GM19193 (cell line): ENCODE measurements around the gene FXYD6.

Source experiments
- POLR2A ChIP-seq: IDR thresholded peaks from 4 replicates; pipeline ENCODE4 v1.6.1; 2011; ENCODE audit not compliant: insufficient read depth, insufficient read length; ENCODE audit errors: extremely low read depth

The FXYD6 gene

DNA sequence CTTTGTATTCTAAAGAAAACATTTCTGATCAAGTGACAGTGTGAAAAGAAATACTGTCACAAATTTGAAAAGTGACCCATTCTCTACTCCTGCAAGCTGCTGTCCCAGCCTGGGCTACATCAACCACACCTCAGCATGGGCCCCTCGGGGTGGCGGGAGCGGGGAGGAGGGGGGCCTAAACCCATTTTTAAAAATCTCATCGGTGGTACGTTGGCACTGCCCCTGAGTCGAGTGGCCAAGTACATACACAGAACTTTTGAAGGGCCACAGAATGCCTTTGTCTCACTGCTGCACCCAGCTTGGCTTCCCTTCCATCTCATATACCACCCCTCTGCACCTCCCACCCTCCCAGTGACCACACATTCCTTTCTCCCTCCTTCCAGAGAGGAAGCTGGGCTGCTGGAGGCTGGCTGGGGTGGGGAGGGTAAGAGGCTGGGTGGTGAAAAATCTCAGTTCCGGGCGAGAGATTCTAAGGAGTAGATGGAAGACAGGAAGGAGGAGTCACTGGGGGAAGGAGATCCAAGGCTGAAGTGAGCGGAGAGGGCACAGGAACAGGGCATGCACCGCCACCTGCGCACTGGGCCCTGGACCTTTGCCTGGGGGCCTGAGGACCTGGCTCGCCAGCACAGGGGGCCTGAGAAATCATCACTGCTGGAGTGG lies 21.1 kb downstream of the FXYD6 start:
- TF ChIP-seq POLR2A, result no peak

DNA sequence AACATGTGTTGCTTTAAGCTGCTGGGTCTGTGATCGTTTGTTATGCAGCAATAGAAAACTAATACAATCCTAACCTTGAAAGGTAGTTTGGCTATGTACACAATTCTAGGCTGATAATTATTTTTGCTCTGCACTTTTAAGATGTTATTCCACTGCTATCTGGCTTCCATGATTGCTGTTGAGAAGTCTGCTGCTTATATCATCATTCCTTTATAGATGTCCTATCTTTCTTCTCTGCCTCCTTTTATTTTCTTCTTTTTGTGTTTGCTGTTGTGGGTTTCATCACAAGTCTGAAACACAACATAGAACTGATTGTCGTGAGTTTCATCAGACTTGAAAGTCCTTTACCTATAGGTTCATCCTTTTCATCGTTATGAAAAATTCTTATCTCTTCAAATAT lies 24.1 kb downstream of the FXYD6 start:
- no peak for TF ChIP-seq POLR2A

DNA sequence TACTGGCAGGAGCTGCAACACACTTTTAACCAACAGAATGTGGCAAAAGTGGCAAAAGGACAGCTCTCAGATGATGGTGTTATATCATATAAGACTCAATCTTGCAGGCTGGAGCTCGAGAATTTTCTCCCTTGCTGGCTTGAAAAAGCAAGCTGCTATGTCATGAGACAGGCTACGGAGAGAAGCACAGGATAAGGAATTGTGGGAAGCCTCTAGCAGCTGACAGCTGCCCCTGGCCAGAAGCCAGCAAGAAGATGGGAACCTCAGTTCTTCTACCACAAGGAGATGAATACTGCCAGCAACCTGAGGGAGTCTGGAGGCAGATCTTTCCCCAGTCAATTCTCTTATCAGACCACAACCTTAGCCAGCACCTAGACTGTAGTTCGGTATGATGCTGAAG lies 24.6 kb downstream of the FXYD6 start:
- no peak for TF ChIP-seq POLR2A

DNA sequence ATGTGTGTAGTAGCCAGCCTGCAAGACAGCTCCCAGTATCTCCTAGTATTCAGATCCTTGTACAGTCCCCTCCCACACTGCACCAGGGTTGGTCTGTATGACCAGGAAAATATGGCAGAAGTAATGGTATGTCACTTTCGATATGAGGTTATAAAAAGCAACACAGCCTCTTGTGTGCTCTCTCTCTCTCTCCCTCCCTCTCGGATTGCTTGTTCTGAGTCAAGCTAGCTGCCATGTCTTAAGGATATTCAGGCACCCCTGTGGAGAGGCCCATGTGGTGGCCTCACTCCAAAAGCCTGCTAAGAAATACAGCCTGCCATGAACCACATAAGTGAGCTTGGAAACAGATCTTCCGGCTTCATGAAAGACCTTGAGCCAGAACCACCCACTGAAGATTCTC lies 25.4 kb downstream of the FXYD6 start:
- no peak for TF ChIP-seq POLR2A

DNA sequence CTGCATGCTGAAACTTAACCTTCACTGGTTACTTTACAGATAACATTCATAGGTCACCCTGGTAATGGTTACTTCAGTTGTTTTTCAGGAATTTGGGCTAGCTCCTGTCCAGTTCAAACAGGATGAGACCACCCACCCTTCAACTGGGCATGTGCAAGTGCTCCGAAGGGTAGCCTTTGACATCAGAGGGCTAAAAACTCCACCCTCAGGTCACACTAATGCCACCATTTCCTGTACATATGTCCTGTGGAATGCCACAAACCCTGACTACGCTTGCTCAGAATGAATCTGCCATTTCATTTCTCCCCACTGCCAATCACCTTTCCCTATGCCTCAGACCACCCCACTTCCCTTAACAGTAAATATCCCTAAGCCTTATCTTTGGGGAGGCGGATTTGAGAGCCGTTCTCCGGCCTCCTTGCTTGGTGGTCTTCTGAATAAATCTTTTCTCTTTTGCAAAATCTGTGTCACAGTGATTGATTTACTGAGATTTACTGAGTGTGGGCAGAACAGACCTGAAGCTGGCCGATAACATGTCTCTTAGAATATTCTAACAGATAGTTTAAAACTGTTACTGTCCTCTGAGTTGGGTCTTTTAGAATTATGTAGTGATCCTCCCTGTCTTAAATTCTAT lies 26.6 kb downstream of the FXYD6 start:
- TF ChIP-seq POLR2A, result no peak

DNA sequence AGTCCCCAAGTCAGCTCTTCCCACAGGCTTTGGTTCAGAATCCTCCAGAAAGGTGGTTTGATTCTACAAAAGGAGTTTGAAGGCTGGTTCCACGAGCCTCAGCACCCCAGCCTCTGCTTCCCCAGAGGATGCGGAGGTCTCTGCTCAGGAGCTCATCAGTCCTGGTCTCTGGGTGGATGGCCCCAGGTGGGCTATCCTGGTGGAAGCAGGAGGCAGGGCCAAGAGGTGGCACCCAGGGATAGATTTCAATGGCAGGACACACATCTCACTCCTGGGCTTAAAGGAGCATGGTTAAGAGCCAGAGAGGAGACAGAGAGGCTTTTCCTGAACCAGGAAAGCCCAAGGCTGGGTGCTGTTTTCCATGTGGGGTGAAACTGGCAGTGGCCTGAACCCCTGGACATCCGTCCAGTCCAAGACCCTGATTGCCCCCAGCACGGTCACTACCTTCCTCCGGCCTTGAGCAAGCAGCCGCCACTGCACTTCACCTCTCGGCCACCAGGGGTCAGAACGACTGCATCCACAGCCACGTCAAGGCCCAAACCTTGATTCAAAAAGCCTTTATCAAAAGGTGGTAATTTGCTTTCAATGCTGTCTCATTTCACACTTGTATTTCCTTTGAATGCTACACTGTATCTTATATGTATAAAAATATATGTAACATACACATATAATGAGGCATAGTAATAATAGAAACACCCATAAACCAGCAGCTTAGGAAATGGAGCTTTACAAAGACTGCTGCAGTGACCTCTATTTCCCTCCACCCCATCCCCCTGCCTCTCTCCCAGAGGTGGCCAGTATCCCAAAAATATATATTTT lies 32.6 kb downstream of the FXYD6 start:
- no peak for TF ChIP-seq POLR2A

- no peak for TF ChIP-seq POLR2A
Observed at GRCh38 chr11:117842131-117842941, 34.1 kb downstream of the FXYD6 start.

- TF ChIP-seq POLR2A, result no peak
Observed at GRCh38 chr11:117841551-117842031, 34.9 kb downstream of the FXYD6 start.

GRCh38 chr11:117840881-117841550 lies 35.4 kb downstream of the FXYD6 start:
- TF ChIP-seq POLR2A, result no peak

GRCh38 chr11:117839936-117840813 lies 36.3 kb downstream of the FXYD6 start:
- TF ChIP-seq POLR2A, result no peak

DNA sequence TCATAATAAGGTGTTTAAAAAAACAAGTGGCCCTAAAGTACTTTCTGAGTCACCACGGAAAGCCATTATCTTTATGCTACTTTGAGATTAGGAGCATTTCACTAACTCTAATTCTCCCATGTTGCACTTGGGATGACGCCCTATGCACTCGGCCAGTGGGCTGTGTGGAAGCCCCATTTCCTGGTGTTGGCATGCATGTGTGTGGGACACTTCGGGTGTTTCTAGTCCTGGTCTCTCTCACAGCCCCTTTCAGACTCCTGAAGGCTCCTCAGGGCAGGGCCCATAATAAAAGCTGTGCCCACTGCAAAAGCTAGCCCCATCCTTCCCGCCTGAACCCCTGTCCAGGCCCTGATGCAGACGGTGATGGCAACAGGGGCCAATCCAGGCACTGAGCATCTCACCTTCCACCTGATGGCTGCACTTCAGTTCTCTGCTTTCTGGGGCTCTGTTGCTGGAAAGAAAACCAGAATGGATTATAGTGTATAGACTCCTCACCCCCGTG lies 37.0 kb downstream of the FXYD6 start:
- no peak for TF ChIP-seq POLR2A

GRCh38 chr11:117838901-117839300 lies 37.6 kb downstream of the FXYD6 start:
- TF ChIP-seq POLR2A, result no peak

- no peak for TF ChIP-seq POLR2A
Observed at GRCh38 chr11:117837791-117838190, 38.7 kb downstream of the FXYD6 start.
